ENCODE results near the gene KIFAP3. TPM values are rescaled to one million over a fixed set of nuclear protein-coding genes. Genes with fewer than 3 reads are reported as not detected.
"Not testable (repeated sequence)": the region's sequence is repeated elsewhere in the genome, so short reads cannot be mapped to it uniquely, and the experiment has no call there.

Gene KIFAP3
- total RNA-seq, 1 donor: 39.8 TPM

GRCh38 chr1:169925505-169926482 is 148.7 kb downstream of the KIFAP3 start:
- TF ChIP-seq CTCF (IDR thresholded peaks at IDR 0.05; ENCODE audit: insufficient read depth, low read length): no peak
- DNase-seq (ENCODE audit: low read depth): peak; percentile 43

GRCh38 chr1:169924829-169925228 is 149.7 kb downstream of the KIFAP3 start:
- DNase-seq (ENCODE audit: low read depth): peak; percentile 8
- no peak overlapping the region for H3K4me3 ChIP-seq (ENCODE audit: low read depth, low read length)
- TF ChIP-seq CTCF (IDR thresholded peaks at IDR 0.05; ENCODE audit: insufficient read depth, low read length): no peak

More at GRCh38 chr1:169925505-169926482, 148.7 kb downstream of the KIFAP3 start:
- no peak overlapping the region for H3K4me3 ChIP-seq (ENCODE audit: low read depth, low read length)

GRCh38 chr1:169924063-169924462 is 150.4 kb downstream of the KIFAP3 start:
- H3K4me3 ChIP-seq (ENCODE audit: low read depth, low read length): no peak overlapping the region
- DNase-seq (ENCODE audit: low read depth): no peak
- TF ChIP-seq CTCF (IDR thresholded peaks at IDR 0.05; ENCODE audit: insufficient read depth, low read length): no peak

GRCh38 chr1:169921080-169921479 is 153.4 kb downstream of the KIFAP3 start:
- no peak for DNase-seq (ENCODE audit: low read depth)
- no peak overlapping the region for H3K4me3 ChIP-seq (ENCODE audit: low read depth, low read length)
- TF ChIP-seq CTCF (IDR thresholded peaks at IDR 0.05; ENCODE audit: insufficient read depth, low read length): no peak

GRCh38 chr1:169918927-169919326 is 155.6 kb downstream of the KIFAP3 start:
- no peak for DNase-seq (ENCODE audit: low read depth)
- no peak for TF ChIP-seq CTCF (IDR thresholded peaks at IDR 0.05; ENCODE audit: insufficient read depth, low read length)
- no peak overlapping the region for H3K4me3 ChIP-seq (ENCODE audit: low read depth, low read length)

GRCh38 chr1:169918220-169918619 is 156.3 kb downstream of the KIFAP3 start:
- not testable (repeated sequence) for DNase-seq (ENCODE audit: low read depth); H3K4me3 ChIP-seq (ENCODE audit: low read depth, low read length)

GRCh38 chr1:169915150-169915549 is 159.3 kb downstream of the KIFAP3 start:
- H3K4me3 ChIP-seq (ENCODE audit: low read depth, low read length): no peak overlapping the region
- no peak for TF ChIP-seq CTCF (IDR thresholded peaks at IDR 0.05; ENCODE audit: insufficient read depth, low read length)
- no peak for DNase-seq (ENCODE audit: low read depth)
